Neuronal stem cell (in vitro differentiated cells): Measurements from ENCODE around the gene KCNE3.

Experiments
- DNase-seq: peaks from one replicate; pipeline ENCODE4 v3.0.0-alpha.2; 2013; ENCODE audit warnings: low spot score
- H2AFZ ChIP-seq: one replicate; pipeline ENCODE4 v1.6.1; 2013; ENCODE audit warnings: mild to moderate bottlenecking, low read length, inconsistent platforms
- H2AK5ac ChIP-seq: 2 replicates; pipeline ENCODE4 v1.6.1; 2013; ENCODE audit warnings: low read depth, mild to moderate bottlenecking, inconsistent platforms, low read length, moderate library complexity, mixed read lengths
- H2BK120ac ChIP-seq: 2 replicates; pipeline ENCODE4 v1.6.1; 2013; ENCODE audit warnings: low read depth, mild to moderate bottlenecking, inconsistent platforms, low read length, moderate library complexity, mixed read lengths
- H2BK12ac ChIP-seq: one replicate; pipeline ENCODE4 v1.6.1; 2013; ENCODE audit warnings: low read length, inconsistent platforms
- H2BK15ac ChIP-seq: 2 replicates; pipeline ENCODE4 v1.6.1; 2013; ENCODE audit warnings: mild to moderate bottlenecking, low read length, inconsistent platforms, mixed read lengths
- H2BK5ac ChIP-seq: one replicate; pipeline ENCODE4 v1.6.1; 2013; ENCODE audit warnings: inconsistent platforms, mild to moderate bottlenecking, low read length, moderate library complexity
- H3K14ac ChIP-seq: one replicate; pipeline ENCODE4 v1.6.1; 2013; ENCODE audit warnings: low read length, inconsistent platforms
- H3K18ac ChIP-seq: 2 replicates; pipeline ENCODE4 v1.6.1; 2013; ENCODE audit warnings: low read length, inconsistent platforms
- H3K23ac ChIP-seq: 2 replicates; pipeline ENCODE4 v1.6.1; 2013; ENCODE audit warnings: low read depth, mild to moderate bottlenecking, mixed read lengths, low read length, inconsistent platforms; ENCODE audit not compliant: poor library complexity
- H3K27ac ChIP-seq: replicated peaks from 3 replicates; pipeline ENCODE4 v1.5.1; 2013; ENCODE audit warnings: low read length, inconsistent platforms
- H3K27me3 ChIP-seq, 3 experiments: 2 replicates each; pipeline ENCODE4 v1.6.1; 2013; ENCODE audit warnings: low read length in 3 of 3, mild to moderate bottlenecking in 2 of 3, inconsistent platforms in 1 of 3, low read depth in 1 of 3, mixed read lengths in 1 of 3, moderate library complexity in 1 of 3; ENCODE audit not compliant: control insufficient read depth in 3 of 3, insufficient read depth in 3 of 3
- H3K36me3 ChIP-seq, 2 donors: replicated peaks in 1 of 2; 2 replicates each; pipeline ENCODE4 v1.6.1; 2013; ENCODE audit warnings: low read length in 2 of 2; ENCODE audit not compliant: control insufficient read depth in 2 of 2, insufficient read depth in 2 of 2
- H3K4ac ChIP-seq: 2 replicates; pipeline ENCODE4 v1.6.1; 2013; ENCODE audit warnings: inconsistent platforms, mild to moderate bottlenecking, low read length, moderate library complexity
- H3K4me1 ChIP-seq, 2 donors: 1 replicate in 1 of 2; 2 replicates in 1 of 2; pipeline ENCODE4 v1.6.1; 2013; ENCODE audit warnings: low read length in 2 of 2, low read depth in 1 of 2; ENCODE audit not compliant: control insufficient read depth in 2 of 2, insufficient read depth in 1 of 2
- H3K4me2 ChIP-seq: one replicate; pipeline ENCODE4 v1.6.1; 2013; ENCODE audit warnings: mild to moderate bottlenecking, low read length, inconsistent platforms; ENCODE audit not compliant: insufficient read depth, poor library complexity, severe bottlenecking
- H3K4me3 ChIP-seq, 2 donors: 2 replicates each; pipeline ENCODE4 v1.5.1; 2013; ENCODE audit warnings: low read length in 2 of 2, mild to moderate bottlenecking in 2 of 2, inconsistent platforms in 1 of 2, moderate library complexity in 1 of 2
- H3K79me1 ChIP-seq: one replicate; pipeline ENCODE4 v1.6.1; 2013; ENCODE audit warnings: low read depth, mild to moderate bottlenecking, inconsistent platforms, low read length, moderate library complexity
- H3K9ac ChIP-seq: one replicate; pipeline ENCODE4 v1.6.1; 2013; ENCODE audit warnings: mild to moderate bottlenecking, low read depth, low read length, inconsistent platforms; ENCODE audit not compliant: poor library complexity
- H3K9me3 ChIP-seq, 2 donors: replicated peaks in 1 of 2; 2 replicates each; pipeline versions ENCODE3 to v1.6.1; 2013; ENCODE audit warnings: low read length in 2 of 2, mild to moderate bottlenecking in 2 of 2, inconsistent platforms in 1 of 2, low read depth in 1 of 2, mixed read lengths in 1 of 2, moderate library complexity in 1 of 2; ENCODE audit not compliant: control insufficient read depth in 2 of 2, insufficient read depth in 1 of 2
- H4K8ac ChIP-seq: one replicate; pipeline ENCODE4 v1.6.1; 2013; ENCODE audit warnings: low read depth, mild to moderate bottlenecking, inconsistent platforms, low read length, moderate library complexity
- H4K91ac ChIP-seq: one replicate; pipeline ENCODE4 v1.6.1; 2013; ENCODE audit warnings: low read length, low read depth, mild to moderate bottlenecking, inconsistent platforms; ENCODE audit not compliant: poor library complexity
- WGBS, 2 donors: extraction: QIAGEN DNeasy Blood & Tissue Kit; methylation state at CpG; one replicate each; pipeline ENCODE4 v1.1.7; 2013; ENCODE audit warnings: missing lambda C conversion rate in 2 of 2, mixed read lengths in 1 of 2; ENCODE audit not compliant: insufficient read length in 2 of 2, insufficient replicate concordance in 1 of 2; ENCODE audit errors: extremely low coverage in 2 of 2; 5-methylcytosine and 5-hydroxymethylcytosine counted together

KCNE3 gene

GRCh38 chr11:74425100-74425499, 42.2 kb downstream of the KCNE3 start:
- no peaks in the 10 kb centered on the region for H3K9me3 ChIP-seq
- no peak overlapping the region for H3K18ac ChIP-seq
- no peaks in the 10 kb centered on the region for H3K4me1 ChIP-seq
- no peaks in the 10 kb centered on the region for H3K79me1 ChIP-seq
- no peak overlapping the region for H3K4ac ChIP-seq
- H2BK12ac ChIP-seq = no peak overlapping the region
- H2AFZ ChIP-seq = no peak overlapping the region
- H4K8ac ChIP-seq = no peak overlapping the region
- no peak overlapping the region for H4K91ac ChIP-seq
- DNase-seq = no peak
- no peak overlapping the region for H3K23ac ChIP-seq
- no peak overlapping the region for H2BK5ac ChIP-seq
- no peak overlapping the region for H3K4me3 ChIP-seq
- H2AK5ac ChIP-seq = no peak overlapping the region
- H3K27ac ChIP-seq = no peak overlapping the region
- H2BK15ac ChIP-seq = no peak overlapping the region
- H3K4me2 ChIP-seq = no peak overlapping the region
- H3K36me3 ChIP-seq = no peaks in the 10 kb centered on the region
- H2BK120ac ChIP-seq = no peak overlapping the region
- no peak overlapping the region for H3K9ac ChIP-seq
- H3K27me3 ChIP-seq = no peaks in the 10 kb centered on the region
- H3K14ac ChIP-seq = no peak overlapping the region

DNA sequence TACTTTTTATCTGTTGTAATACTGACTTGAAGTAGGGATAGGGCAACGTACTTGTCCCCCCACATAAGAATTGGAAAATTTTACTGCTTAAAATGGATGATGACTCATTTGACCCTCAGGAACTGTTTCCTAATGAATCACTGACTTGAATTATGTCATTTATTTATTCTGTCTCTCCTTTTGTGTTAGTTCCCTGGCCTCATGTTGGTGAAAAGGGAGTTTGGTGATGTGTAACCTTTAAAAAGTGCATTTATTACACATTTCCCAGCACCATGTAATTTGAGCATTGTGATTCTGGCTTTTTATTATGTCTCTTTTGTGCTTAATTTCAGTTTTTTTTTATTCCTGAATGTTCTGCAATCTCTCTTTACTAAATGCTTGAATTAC, 48.8 kb downstream of the KCNE3 start:
- Histone ChIP-seq H2AK5ac (no peak overlapping the region), H2BK5ac (no peak overlapping the region), H3K23ac (no peak overlapping the region), H3K14ac (no peak overlapping the region), H3K4me1 (peaks cover 6 to 16% of the 10 kb centered on the region in 2 donors), H3K27me3 (no peaks in the 10 kb centered on the region), H3K18ac (no peak overlapping the region), H2BK12ac (no peak overlapping the region), H3K79me1 (no peaks in the 10 kb centered on the region), H3K36me3 (no peaks in the 10 kb centered on the region), H2BK120ac (no peak overlapping the region), H3K9me3 (no peaks in the 10 kb centered on the region), H4K8ac (no peak overlapping the region), H2AFZ (peak overlapping the region; percentile 39), H3K27ac (no peak overlapping the region), H2BK15ac (no peak overlapping the region), H3K4me3 (no peak overlapping the region), H3K9ac (no peak overlapping the region), H4K91ac (no peak overlapping the region), H3K4ac (no peak overlapping the region), H3K4me2 (no peak overlapping the region)
- DNase-seq = no peak
- no CpG with 5 or more reads among the region's 1 CpG for WGBS, 2 donors

DNA sequence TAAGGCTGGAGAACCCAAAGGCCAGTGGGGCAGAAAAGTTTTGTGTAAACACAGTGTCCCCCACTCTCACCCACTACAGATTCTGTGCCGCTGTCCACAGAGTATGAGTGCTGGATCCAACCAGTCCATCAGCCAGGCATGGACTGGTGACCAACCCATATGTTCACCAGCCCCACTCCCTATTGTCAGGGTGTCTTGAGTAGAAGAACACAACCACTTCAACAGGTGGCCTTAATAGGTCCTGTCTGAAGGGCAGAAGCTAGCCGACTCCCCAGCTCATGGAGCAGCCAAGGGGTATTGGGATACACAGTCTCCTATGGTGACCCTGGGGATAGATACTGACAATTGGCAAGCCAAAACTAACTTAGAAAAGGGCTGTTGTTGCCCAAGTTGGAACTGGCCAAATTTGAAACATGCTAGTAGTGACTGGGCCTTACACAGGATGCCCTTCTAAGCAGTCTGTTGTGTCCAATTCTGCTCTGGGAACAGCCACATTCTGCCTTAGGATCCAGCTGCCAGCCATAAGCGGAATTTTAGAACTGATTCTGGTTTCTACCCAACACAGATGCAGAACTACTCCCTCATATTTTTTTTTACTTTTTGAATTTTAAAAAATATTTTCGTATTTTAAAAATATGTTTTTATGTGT, 49.4 kb downstream of the KCNE3 start:
- Histone ChIP-seq H2BK5ac (no peak overlapping the region), H3K4me2 (no peak overlapping the region), H3K18ac (no peak overlapping the region), H3K9ac (no peak overlapping the region), H3K36me3 (no peaks in the 10 kb centered on the region), H3K9me3 (no peaks in the 10 kb centered on the region), H3K14ac (no peak overlapping the region), H2BK15ac (no peak overlapping the region), H3K4ac (no peak overlapping the region), H2AK5ac (no peak overlapping the region), H4K91ac (no peak overlapping the region), H2BK12ac (no peak overlapping the region), H3K4me3 (no peak overlapping the region), H3K79me1 (no peaks in the 10 kb centered on the region), H3K27me3 (no peaks in the 10 kb centered on the region), H2BK120ac (no peak overlapping the region), H4K8ac (no peak overlapping the region), H2AFZ (no peak overlapping the region), H3K23ac (no peak overlapping the region), H3K4me1 (peaks cover 6 to 16% of the 10 kb centered on the region in 2 donors), H3K27ac (no peak overlapping the region)
- WGBS, 2 donors = 100% methylated on average over 1 of the region's 4 CpGs; no CpG with 5 or more reads in 1 of the 2 donors
- no peak for DNase-seq

DNA sequence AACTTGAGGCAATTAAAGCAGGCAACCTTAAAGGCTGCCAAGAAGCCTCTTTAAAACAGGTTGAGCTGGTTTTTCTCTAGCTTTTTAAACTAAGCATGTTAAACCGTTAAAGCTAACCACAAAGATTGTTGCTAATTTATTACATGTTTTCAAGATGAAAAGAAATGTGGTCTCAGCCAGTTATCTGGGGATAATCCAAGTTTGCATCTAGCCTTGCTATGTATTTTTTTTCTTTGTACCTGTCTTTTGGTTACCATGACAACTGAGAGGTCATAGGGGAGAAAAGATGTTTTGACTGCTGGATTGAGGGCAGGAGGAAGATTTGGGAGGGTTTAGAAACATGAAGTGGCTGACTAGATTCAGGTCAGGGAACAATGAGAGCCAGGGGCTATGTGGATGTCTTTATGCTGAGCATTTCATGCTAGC, 50.0 kb downstream of the KCNE3 start:
- no peak for DNase-seq
- H3K27ac ChIP-seq = no peak overlapping the region

More for the DNA sequence above, 50.0 kb downstream of the KCNE3 start:
- no peak overlapping the region for H3K4me3 ChIP-seq
- H3K18ac ChIP-seq = no peak overlapping the region
- no peak overlapping the region for H2BK5ac ChIP-seq
- H3K79me1 ChIP-seq = no peaks in the 10 kb centered on the region
- no peak overlapping the region for H3K9ac ChIP-seq
- H3K27me3 ChIP-seq = no peaks in the 10 kb centered on the region
- H3K23ac ChIP-seq = no peak overlapping the region
- no peaks in the 10 kb centered on the region for H3K9me3 ChIP-seq
- H2BK120ac ChIP-seq = no peak overlapping the region
- H3K14ac ChIP-seq = no peak overlapping the region
- H3K4me1 ChIP-seq = peaks cover 6 to 16% of the 10 kb centered on the region in 2 donors
- WGBS, 2 donors = no CpG with 5 or more reads among the region's 1 CpG
- H3K4ac ChIP-seq = no peak overlapping the region
- no peak overlapping the region for H4K8ac ChIP-seq
- H2BK12ac ChIP-seq = no peak overlapping the region
- H2AK5ac ChIP-seq = no peak overlapping the region
- no peak overlapping the region for H3K4me2 ChIP-seq
- no peak overlapping the region for H2BK15ac ChIP-seq
- no peak overlapping the region for H2AFZ ChIP-seq
- H4K91ac ChIP-seq = no peak overlapping the region
- no peaks in the 10 kb centered on the region for H3K36me3 ChIP-seq
